Esophagus squamous epithelium (tissue), 5 donors: ENCODE results near the gene GPER1. TPM values are rescaled to one million over a fixed set of nuclear protein-coding genes. Genes with fewer than 3 reads are reported as not detected.

ENCODE experiments used
- DNase-seq: peaks from one replicate; lab custom pipeline; 2025; lab: John Stamatoyannopoulos, UW
- H3K27ac ChIP-seq, 4 donors: fragments of 200-600 bp; sonication (generic); one replicate each; pipeline ENCODE4 v1.5.1; 2016 to 2019; ENCODE audit warnings: mild to moderate bottlenecking in 1 of 4
- H3K27me3 ChIP-seq, 4 donors: fragments of 200-600 bp; sonication (generic); 1 replicate in 3 of 4; 2 replicates in 1 of 4; pipeline versions ENCODE4 v1.5.1 to v1.6.0; 2017 to 2021; ENCODE audit warnings: antibody characterized with exemption in 1 of 4
- H3K36me3 ChIP-seq, 3 donors: fragments of 200-600 bp; sonication (generic); one replicate each; pipeline ENCODE4 v1.5.1; 2016 to 2019
- H3K4me1 ChIP-seq, 3 donors: fragments of 200-600 bp; sonication (generic); one replicate each; pipeline ENCODE4 v1.5.1; 2017 to 2019
- H3K4me3 ChIP-seq, 4 donors: fragments of 200-600 bp; sonication (generic); 1 replicate in 3 of 4; 2 replicates in 1 of 4; pipeline ENCODE4 v1.5.1; 2016 to 2019; ENCODE audit warnings: mild to moderate bottlenecking in 2 of 4, moderate library complexity in 1 of 4
- H3K9me3 ChIP-seq, 3 donors: fragments of 200-600 bp; sonication (generic); one replicate each; pipeline ENCODE4 v1.5.1; 2016 to 2019
- POLR2A ChIP-seq, 4 donors: fragments of 450-650 bp; IDR thresholded peaks; one replicate each; pipeline ENCODE4 v1.6.1; 2017; ENCODE audit warnings: antibody characterized with exemption in 4 of 4, mild to moderate bottlenecking in 4 of 4, moderate library complexity in 3 of 4
- WGBS, 2 donors: methylation state at CpG; one replicate each; pipeline ENCODE4 v1.1.5; 2018; 5-methylcytosine and 5-hydroxymethylcytosine counted together
- intact Hi-C: fragments of 100-400 bp; cut with DNase I; formaldehyde crosslinking; loops from one replicate; pipeline ENCODE4 v1.15.0; 2022
- total RNA-seq, 4 donors: library from RNA; depleted of rRNA; stranded (reverse); fragments of >200 nt; gene quantifications; one replicate each; pipeline ENCODE4 v1.1.0, GENCODE V29; 2016
- TF ChIP-seq, protein P1 (sequence below), 6 experiments: fragments of 450-650 bp in 4 of 6; fragments of 200-600 bp in 2 of 6; sonication (generic) in 2 of 6; IDR thresholded peaks; one replicate each; pipeline ENCODE4 v1.5.1; 2016 to 2019; ENCODE audit warnings: antibody characterized with exemption in 6 of 6, mild to moderate bottlenecking in 4 of 6, moderate library complexity in 4 of 6
- donor health status: DM: yes; HTN: yes; CAD: no.

Gene GPER1
- total RNA-seq, 4 donors from 2014 or later: 0.87 to 2.3 (median 1.5) TPM

DNA sequence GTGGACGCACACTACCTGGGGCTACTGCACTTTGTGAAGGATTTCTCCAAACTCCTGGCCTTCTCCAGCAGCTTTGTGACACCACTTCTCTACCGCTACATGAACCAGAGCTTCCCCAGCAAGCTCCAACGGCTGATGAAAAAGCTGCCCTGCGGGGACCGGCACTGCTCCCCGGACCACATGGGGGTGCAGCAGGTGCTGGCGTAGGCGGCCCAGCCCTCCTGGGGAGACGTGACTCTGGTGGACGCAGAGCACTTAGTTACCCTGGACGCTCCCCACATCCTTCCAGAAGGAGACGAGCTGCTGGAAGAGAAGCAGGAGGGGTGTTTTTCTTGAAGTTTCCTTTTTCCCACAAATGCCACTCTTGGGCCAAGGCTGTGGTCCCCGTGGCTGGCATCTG lies 29.6 kb upstream of the GPER1 start:
- Histone ChIP-seq H3K4me1 (peaks cover 47 to 97% (median 51%) of the 10 kb centered on the region in 3 donors), H3K36me3 (peaks cover 0 to 19% (median 0%) of the 10 kb centered on the region in 3 donors), H3K27ac (peak overlapping the region in 2 of 4 donors; percentile 10 to 88), H3K9me3 (no peaks in the 10 kb centered on the region), H3K4me3 (no peak overlapping the region), H3K27me3 (no peaks in the 10 kb centered on the region)
- no peak for DNase-seq
- no peak for TF ChIP-seq POLR2A (IDR thresholded peaks at IDR 0.05)
- TF ChIP-seq, protein P1, sequence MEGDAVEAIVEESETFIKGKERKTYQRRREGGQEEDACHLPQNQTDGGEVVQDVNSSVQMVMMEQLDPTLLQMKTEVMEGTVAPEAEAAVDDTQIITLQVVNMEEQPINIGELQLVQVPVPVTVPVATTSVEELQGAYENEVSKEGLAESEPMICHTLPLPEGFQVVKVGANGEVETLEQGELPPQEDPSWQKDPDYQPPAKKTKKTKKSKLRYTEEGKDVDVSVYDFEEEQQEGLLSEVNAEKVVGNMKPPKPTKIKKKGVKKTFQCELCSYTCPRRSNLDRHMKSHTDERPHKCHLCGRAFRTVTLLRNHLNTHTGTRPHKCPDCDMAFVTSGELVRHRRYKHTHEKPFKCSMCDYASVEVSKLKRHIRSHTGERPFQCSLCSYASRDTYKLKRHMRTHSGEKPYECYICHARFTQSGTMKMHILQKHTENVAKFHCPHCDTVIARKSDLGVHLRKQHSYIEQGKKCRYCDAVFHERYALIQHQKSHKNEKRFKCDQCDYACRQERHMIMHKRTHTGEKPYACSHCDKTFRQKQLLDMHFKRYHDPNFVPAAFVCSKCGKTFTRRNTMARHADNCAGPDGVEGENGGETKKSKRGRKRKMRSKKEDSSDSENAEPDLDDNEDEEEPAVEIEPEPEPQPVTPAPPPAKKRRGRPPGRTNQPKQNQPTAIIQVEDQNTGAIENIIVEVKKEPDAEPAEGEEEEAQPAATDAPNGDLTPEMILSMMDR (IDR thresholded peaks at IDR 0.05): no peak
- intact Hi-C loops: no loop called here
- WGBS, 2 donors: 89 to 92% methylated on average over 3 to 12 of the region's 13 CpGs

DNA sequence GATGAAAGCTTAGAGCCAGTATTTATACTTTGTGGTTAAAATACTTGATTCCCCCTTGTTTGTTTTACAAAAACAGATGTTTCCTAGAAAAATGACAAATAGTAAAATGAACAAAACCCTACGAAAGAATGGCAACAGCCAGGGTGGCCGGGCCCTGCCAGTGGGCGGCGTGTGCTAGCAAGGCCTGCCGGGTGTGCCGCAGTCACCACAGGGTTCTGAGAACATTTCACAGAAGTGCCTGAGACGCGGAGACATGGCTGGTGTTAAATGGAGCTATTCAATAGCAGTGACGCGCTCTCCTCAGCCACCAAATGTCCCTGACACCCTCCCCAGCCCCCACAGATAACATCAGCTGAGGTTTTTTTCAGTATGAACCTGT lies 29.1 kb upstream of the GPER1 start:
- H3K4me3 ChIP-seq: no peak overlapping the region
- no peaks in the 10 kb centered on the region for H3K27me3 ChIP-seq
- no peak for DNase-seq
- WGBS, 2 donors: 59 to 60% methylated on average over 8 to 10 of the region's 10 CpGs
- peaks cover 0 to 19% (median 0%) of the 10 kb centered on the region in 3 donors for H3K36me3 ChIP-seq
- H3K9me3 ChIP-seq: no peaks in the 10 kb centered on the region
- TF ChIP-seq, protein P1 (IDR thresholded peaks at IDR 0.05): no peak
- TF ChIP-seq POLR2A (IDR thresholded peaks at IDR 0.05): no peak
- peaks cover 51 to 97% (median 54%) of the 10 kb centered on the region in 3 donors for H3K4me1 ChIP-seq
- H3K27ac ChIP-seq: peak overlapping the region; percentile 75 to 88 (median 80)
- intact Hi-C loops: no loop called here

DNA sequence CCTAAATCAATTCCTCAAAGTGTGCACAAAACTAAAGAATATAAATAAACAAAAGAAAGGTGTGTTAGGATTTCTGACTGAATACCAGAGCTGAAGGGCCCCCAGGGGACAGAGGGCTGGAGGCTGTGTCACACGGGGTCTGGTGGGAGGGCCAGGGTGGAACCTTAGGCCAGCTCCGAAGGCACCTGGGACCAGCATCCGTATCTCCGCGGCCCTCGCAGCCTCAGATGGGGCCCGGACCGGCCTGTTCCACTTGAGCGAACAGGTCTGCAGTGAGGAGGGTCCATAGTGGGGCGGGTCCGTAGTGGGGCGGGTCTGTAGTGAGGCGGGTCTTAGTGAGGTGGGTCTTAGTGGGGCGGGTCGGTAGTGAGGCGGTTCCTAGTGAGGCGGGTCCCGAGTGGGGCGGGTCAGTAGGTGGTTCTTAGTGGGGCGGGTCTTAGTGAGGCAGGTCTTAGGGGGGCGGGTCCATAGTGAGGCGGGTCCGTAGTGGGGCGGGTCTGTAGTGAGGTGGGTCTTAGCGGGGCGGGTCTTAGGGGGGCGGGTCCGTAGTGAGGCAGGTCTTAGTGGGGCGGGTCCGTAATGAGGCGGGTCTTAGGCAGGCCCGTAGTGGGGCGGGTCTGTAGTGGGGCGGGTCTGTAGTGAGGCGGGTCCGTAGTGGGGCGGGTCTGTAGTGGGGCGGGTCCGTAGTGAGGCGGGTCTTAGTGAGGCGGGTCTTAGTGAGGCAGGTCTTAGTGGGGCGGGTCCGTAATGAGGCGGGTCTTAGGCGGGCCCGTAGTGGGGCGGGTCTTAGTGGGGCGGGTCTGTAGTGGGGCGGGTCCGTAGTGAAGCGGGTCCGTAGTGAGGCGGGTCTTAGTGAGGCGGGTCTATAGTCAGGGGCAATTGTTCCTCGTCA lies 28.5 kb upstream of the GPER1 start:
- WGBS, 2 donors: 9 to 57% methylated on average over 12 to 16 of the region's 55 CpGs
- no peaks in the 10 kb centered on the region for H3K27me3 ChIP-seq
- TF ChIP-seq POLR2A (IDR thresholded peaks at IDR 0.05): no peak
- TF ChIP-seq, protein P1 (IDR thresholded peaks at IDR 0.05): no peak
- intact Hi-C loops: no loop called here
- H3K36me3 ChIP-seq: peaks cover 0 to 19% (median 0%) of the 10 kb centered on the region in 3 donors
- DNase-seq: no peak
- H3K9me3 ChIP-seq: no peaks in the 10 kb centered on the region
- peak overlapping the region in 3 of 4 donors; percentile 1 to 39 (median 20) for H3K4me3 ChIP-seq
- H3K4me1 ChIP-seq: peaks cover 52 to 97% (median 55%) of the 10 kb centered on the region in 3 donors
- H3K27ac ChIP-seq: peak overlapping the region; percentile 75 to 88 (median 82)

DNA sequence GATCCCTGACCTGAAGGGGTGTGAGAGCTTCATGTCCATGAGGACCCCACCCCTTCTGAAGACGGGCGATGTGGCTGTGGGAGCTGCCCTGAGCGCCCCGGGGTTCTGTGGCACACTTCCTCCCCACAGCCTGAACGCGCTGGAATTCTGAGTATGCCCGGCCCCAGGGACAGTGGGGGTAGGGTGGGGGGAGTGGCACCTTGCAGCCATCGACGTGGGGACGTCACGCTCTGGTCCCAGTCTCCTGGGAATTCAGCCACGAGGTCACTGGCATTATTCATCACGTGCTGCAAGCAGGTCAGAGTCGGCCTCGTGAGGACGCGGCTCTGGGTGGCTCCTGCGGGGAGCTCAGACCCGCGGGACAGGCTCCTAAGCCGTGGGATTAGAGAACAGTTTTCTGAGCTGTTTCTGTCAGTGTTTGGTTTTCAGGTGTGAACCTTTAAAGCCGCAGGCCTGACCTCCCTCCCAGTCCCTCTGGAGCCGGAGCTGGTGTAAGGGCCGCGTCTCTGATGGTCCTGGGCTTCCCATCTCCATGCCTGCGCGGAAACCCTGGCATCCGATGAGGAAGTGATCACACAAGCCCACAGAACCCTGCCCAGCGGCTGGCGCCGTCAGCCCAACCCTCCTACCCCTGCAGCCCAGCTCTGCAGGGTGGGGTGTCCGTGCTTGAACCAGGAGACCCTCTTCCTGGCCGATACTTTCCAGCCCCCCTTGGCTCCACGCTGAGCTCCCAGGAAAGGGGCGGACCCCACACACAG lies 27.4 kb upstream of the GPER1 start:
- Histone ChIP-seq H3K4me3 (peak overlapping the region in 3 of 4 donors; percentile 1 to 39 (median 20)), H3K27me3 (no peaks in the 10 kb centered on the region), H3K27ac (peak overlapping the region; percentile 74 to 88 (median 82)), H3K36me3 (peaks cover 0 to 19% (median 0%) of the 10 kb centered on the region in 3 donors), H3K9me3 (no peaks in the 10 kb centered on the region), H3K4me1 (peaks cover 55 to 97% (median 57%) of the 10 kb centered on the region in 3 donors)
- intact Hi-C loops: no loop called here
- no peak for DNase-seq
- TF ChIP-seq, protein P1 (IDR thresholded peaks at IDR 0.05): no peak
- TF ChIP-seq POLR2A (IDR thresholded peaks at IDR 0.05): peak in 1 of 4 donors; percentile 15
- WGBS, 2 donors: 42% methylated on average over 17 of the region's 35 CpGs; no CpG with 5 or more reads in 1 of the 2 donors
